ENCODE data around the gene PLCB2. TPM values are rescaled to one million over a fixed set of nuclear protein-coding genes. Genes with fewer than 3 reads are reported as not detected.

The PLCB2 gene
- total and polyA plus RNA-seq, 9 of the 15 experiments (the other 6 are each of a cell fraction or from before 2014, with no cell fraction given), result 0.37 to 12.3 (median 8.0) TPM

- TF ChIP-seq JUND (IDR thresholded peaks at IDR 0.05; ENCODE audit: borderline replicate concordance, low read depth, low read length) (0 out of 2 replicates have a peak, but pooled peaks have one; percentile 9), JUND (tag; IDR thresholded peaks at IDR 0.05; ENCODE audit: borderline replicate concordance, low read depth, low read length) (no peak), KDM5B (IDR thresholded peaks at IDR 0.05; ENCODE audit: insufficient replicate concordance, low read depth, low read length) (no peak), ELF1 (tag; IDR thresholded peaks at IDR 0.05) (no peak), E2F5 (CRISPR knock-in tag; IDR thresholded peaks at IDR 0.05) (no peak), HDAC2 (IDR thresholded peaks at IDR 0.05) (no peak), NCOA2 (IDR thresholded peaks at IDR 0.05; ENCODE audit: partially characterized antibody in 2 of 2) (no peak), ZNF253 (CRISPR knock-in tag; conservative IDR thresholded peaks at IDR 0.05) (no peak), FOXA3 (CRISPR knock-in tag; conservative IDR thresholded peaks at IDR 0.05 in 1 of 2, IDR thresholded peaks at IDR 0.05 in 1 of 2) (no peak), CEBPG (CRISPR knock-in tag; IDR thresholded peaks at IDR 0.05) (no peak), CEBPG (tag; conservative IDR thresholded peaks at IDR 0.05 in 1 of 2, IDR thresholded peaks at IDR 0.05 in 1 of 2) (no peak), POLR2B (IDR thresholded peaks at IDR 0.05; ENCODE audit: low read depth, partially characterized antibody) (no peak), KLF16 (IDR thresholded peaks at IDR 0.05) (no peak), ETS1 (conservative IDR thresholded peaks at IDR 0.05; ENCODE audit: control insufficient read depth, low read depth, low read length) (no peak), THAP12 (CRISPR knock-in tag; IDR thresholded peaks at IDR 0.05) (no peak), CEBPB (tag; IDR thresholded peaks at IDR 0.05) (peak; percentile 39; the same call in 1 of the 2 replicates), POLR2G (IDR thresholded peaks at IDR 0.05; ENCODE audit: low read depth, low read length) (peak; percentile 60), CSDE1 (IDR thresholded peaks at IDR 0.05) (no peak), BMI1 (IDR thresholded peaks at IDR 0.05; ENCODE audit: low read length) (no peak), GABPB2 (CRISPR knock-in tag; conservative IDR thresholded peaks at IDR 0.05) (no peak), NRF1 (conservative IDR thresholded peaks at IDR 0.05 in 1 of 2, IDR thresholded peaks at IDR 0.05 in 1 of 2) (peak; percentile 12 to 24; a peak in 1 of 4 replicates), THAP7 (CRISPR knock-in tag; IDR thresholded peaks at IDR 0.05) (no peak), TFAP4 (CRISPR knock-in tag; IDR thresholded peaks at IDR 0.05; ENCODE audit: borderline replicate concordance) (peak; percentile 30; the same call in 1 of the 2 replicates)
These were observed 33.1 kb upstream of the PLCB2 start, which contains the start of gene CCDC9B (continued) for GRCh38 chr15:40340740-40341400.
